PC-3 (cell line): ENCODE results near the gene CEACAM7.

Source experiments
- CTCF ChIP-seq: fragments of 300-600 bp; sonication (generic); conservative IDR thresholded peaks from 2 replicates; pipeline ENCODE4 v1.5.1; 2017; ENCODE audit warnings: antibody characterized with exemption, low read depth, mild to moderate bottlenecking, low read length
- EZH2 ChIP-seq: fragments of 300-600 bp; sonication (generic); IDR thresholded peaks from one replicate; pipeline ENCODE4 v1.6.1; 2017; ENCODE audit warnings: antibody characterized with exemption, mild to moderate bottlenecking, low read length; ENCODE audit not compliant: unreplicated experiment

DNA sequence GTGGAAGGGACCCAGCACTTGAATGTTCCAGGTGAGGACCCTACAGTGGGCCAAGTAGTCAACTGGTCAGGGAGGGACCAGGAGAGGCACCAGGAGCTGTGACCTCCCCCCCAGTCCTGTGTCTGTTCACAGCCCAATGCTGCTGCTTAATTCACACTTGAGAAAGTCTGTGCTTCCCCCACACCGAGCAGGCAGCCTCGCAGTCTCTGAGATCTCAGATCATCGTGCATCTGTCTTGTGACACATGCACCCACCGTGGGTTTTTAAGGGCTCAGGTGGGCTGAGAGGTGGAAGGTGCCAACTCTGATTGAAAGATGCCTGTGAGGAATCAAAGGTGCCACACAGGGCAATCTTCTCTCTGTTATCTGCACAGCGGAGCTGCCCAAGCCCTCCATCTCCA lies 26.5 kb upstream of the CEACAM7 start:
- no peak for TF ChIP-seq CTCF
- no peak for TF ChIP-seq EZH2
